Fibroblast of the aortic adventitia (primary cell): ENCODE data around the gene DNAH10. TPM values are rescaled to one million over a fixed set of nuclear protein-coding genes. Genes with fewer than 3 reads are reported as not detected.

Experiments used
- DNase-seq: peaks from one replicate; pipeline ENCODE4 v3.0.0-alpha.2; 2010; ENCODE audit warnings: low read depth
- H3K4me3 ChIP-seq: 2 replicates; pipeline ENCODE4 v1.5.1; 2011; ENCODE audit warnings: low read depth, mild to moderate bottlenecking, control low read depth, low read length, moderate library complexity
- total RNA-seq: library from RNA; depleted of rRNA; stranded (reverse); fragments of >200 nt; gene quantifications from 2 replicates; pipeline ENCODE4 v1.2.3, GENCODE V29; 2012; ENCODE audit warnings: low replicate concordance
- TF ChIP-seq, protein P1 (sequence below): IDR thresholded peaks from 2 replicates; pipeline ENCODE4 v1.5.1; 2011; ENCODE audit warnings: mild to moderate bottlenecking, low read length, control low read depth, inconsistent platforms; ENCODE audit not compliant: insufficient read depth

Gene DNAH10
- total RNA-seq, 1 donor = 0.18 TPM

GRCh38 chr12:123971770-123972456 is 209.8 kb downstream of the DNAH10 start:
- DNase-seq = no peak
- H3K4me3 ChIP-seq = peak overlapping the region; percentile 80
- TF ChIP-seq, protein P1, sequence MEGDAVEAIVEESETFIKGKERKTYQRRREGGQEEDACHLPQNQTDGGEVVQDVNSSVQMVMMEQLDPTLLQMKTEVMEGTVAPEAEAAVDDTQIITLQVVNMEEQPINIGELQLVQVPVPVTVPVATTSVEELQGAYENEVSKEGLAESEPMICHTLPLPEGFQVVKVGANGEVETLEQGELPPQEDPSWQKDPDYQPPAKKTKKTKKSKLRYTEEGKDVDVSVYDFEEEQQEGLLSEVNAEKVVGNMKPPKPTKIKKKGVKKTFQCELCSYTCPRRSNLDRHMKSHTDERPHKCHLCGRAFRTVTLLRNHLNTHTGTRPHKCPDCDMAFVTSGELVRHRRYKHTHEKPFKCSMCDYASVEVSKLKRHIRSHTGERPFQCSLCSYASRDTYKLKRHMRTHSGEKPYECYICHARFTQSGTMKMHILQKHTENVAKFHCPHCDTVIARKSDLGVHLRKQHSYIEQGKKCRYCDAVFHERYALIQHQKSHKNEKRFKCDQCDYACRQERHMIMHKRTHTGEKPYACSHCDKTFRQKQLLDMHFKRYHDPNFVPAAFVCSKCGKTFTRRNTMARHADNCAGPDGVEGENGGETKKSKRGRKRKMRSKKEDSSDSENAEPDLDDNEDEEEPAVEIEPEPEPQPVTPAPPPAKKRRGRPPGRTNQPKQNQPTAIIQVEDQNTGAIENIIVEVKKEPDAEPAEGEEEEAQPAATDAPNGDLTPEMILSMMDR = no peak

GRCh38 chr12:123972457-123973401 is 210.6 kb downstream of the DNAH10 start, which contains the start of the genes CCDC92 and ZNF664:
Gene CCDC92 (minus strand): TSS chr12:123972831. CDS start chr12:123944305, 28,526 bp downstream.
Gene ZNF664 (plus strand): TSS chr12:123973215. CDS start chr12:124012145, 38,930 bp downstream.
- H3K4me3 ChIP-seq = peak within 1 kb of the TSS; percentile 80
- TF ChIP-seq, protein P1 = no peak
- DNase-seq = peak; percentile 84

GRCh38 chr12:123973552-123974341 is 211.6 kb downstream of the DNAH10 start:
- TF ChIP-seq, protein P1 = no peak
- DNase-seq = no peak
- peak overlapping the region; percentile 77 for H3K4me3 ChIP-seq

- TF ChIP-seq, protein P1 = no peak
- H3K4me3 ChIP-seq = no peak overlapping the region
- no peak for DNase-seq
These were observed 214.2 kb downstream of the DNAH10 start for GRCh38 chr12:123976227-123976826.

DNA sequence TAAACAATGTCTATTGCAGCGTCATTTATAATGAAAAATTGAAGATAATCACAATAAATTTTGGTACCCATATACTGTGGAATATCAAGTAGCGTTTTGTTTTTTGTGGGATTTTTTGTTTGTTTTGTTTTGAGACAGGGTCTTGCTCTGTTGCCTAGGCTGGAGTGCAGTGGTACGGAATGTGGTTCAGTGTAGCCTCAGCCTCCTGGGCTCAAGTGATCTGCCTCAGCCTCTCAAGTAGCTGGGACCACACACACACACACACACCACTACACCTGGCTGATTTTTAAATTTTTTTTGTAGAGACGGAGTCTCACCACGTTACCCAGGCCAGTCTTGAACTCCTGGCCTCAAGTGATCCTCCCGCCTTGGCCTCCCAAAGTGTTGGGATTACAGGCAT is 217.5 kb downstream of the DNAH10 start:
- H3K4me3 ChIP-seq = no peak overlapping the region
- TF ChIP-seq, protein P1 = no peak
- no peak for DNase-seq

GRCh38 chr12:123982269-123982668 is 220.2 kb downstream of the DNAH10 start:
- no peak overlapping the region for H3K4me3 ChIP-seq
- TF ChIP-seq, protein P1 = no peak
- no peak for DNase-seq
